OCI-LY3 (cell line): ENCODE measurements around the gene RNFT2.

Source experiments
- EZH2phosphoT487 ChIP-seq: fragments of 200-600 bp; shearing (Covaris generic); IDR thresholded peaks from 2 replicates; pipeline ENCODE4 v1.6.1; 2018; ENCODE audit warnings: antibody characterized with exemption, mixed run types, low read depth
- TF ChIP-seq, protein P1 (sequence below): fragments of 200-600, 300-600 bp; sonication (generic); IDR thresholded peaks from 2 replicates; pipeline ENCODE4 v1.5.1; 2014; ENCODE audit warnings: antibody characterized with exemption, low read length, low read depth

DNA sequence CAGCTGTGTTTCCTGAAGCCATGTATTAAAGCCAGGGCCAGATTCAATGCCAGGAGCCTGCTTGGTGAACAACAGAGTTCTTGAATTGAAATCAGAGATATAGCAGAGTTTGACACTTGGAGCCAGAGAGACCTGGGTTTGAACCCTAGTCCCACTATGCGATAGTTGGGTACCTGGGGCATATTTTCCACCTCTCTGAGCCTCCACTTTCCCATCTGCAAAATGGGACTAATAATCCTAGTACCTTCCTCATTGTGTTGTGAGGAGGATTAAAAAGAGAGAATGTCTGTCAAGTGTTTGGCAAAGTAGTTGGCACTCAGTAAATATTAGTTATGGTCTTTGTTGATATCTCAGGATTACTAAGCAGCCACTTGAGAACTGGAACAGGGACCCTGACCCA is 149.1 kb downstream of the RNFT2 start:
- TF ChIP-seq, protein P1, sequence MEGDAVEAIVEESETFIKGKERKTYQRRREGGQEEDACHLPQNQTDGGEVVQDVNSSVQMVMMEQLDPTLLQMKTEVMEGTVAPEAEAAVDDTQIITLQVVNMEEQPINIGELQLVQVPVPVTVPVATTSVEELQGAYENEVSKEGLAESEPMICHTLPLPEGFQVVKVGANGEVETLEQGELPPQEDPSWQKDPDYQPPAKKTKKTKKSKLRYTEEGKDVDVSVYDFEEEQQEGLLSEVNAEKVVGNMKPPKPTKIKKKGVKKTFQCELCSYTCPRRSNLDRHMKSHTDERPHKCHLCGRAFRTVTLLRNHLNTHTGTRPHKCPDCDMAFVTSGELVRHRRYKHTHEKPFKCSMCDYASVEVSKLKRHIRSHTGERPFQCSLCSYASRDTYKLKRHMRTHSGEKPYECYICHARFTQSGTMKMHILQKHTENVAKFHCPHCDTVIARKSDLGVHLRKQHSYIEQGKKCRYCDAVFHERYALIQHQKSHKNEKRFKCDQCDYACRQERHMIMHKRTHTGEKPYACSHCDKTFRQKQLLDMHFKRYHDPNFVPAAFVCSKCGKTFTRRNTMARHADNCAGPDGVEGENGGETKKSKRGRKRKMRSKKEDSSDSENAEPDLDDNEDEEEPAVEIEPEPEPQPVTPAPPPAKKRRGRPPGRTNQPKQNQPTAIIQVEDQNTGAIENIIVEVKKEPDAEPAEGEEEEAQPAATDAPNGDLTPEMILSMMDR: no peak
- TF ChIP-seq EZH2phosphoT487: no peak
